Astrocyte (in vitro differentiated cells and primary cell): ENCODE results near the gene CTAGE1. TPM values are rescaled to one million over a fixed set of nuclear protein-coding genes. Genes with fewer than 3 reads are reported as not detected.
A peak's percentile ranks its signal among the peaks of the same experiment; 100 is the strongest.

Source experiments
- DNase-seq: peaks from one replicate; pipeline ENCODE4 v3.0.0-alpha.2; 2010; ENCODE audit warnings: low read depth
- FAIRE-seq: peaks from 2 replicates; lab custom pipeline; 2011; peaks lifted over from hg19 to GRCh38; lab: Jason Lieb, UNC
- H2AFZ ChIP-seq: 2 replicates; pipeline ENCODE4 v1.6.0; 2012; ENCODE audit warnings: low read depth, low read length, inconsistent platforms
- H3K27ac ChIP-seq: 2 replicates; pipeline ENCODE4 v1.5.1; 2011; ENCODE audit warnings: low read depth, low read length, inconsistent platforms
- H3K27me3 ChIP-seq: 2 replicates; pipeline ENCODE4 v1.6.0; 2011; ENCODE audit warnings: low read length, inconsistent platforms; ENCODE audit not compliant: insufficient read depth
- H3K36me3 ChIP-seq: 2 replicates; pipeline ENCODE4 v1.5.1; 2011; ENCODE audit warnings: low read length, inconsistent platforms; ENCODE audit not compliant: insufficient read depth
- H3K4me1 ChIP-seq: 2 replicates; pipeline ENCODE4 v1.5.1; 2011; ENCODE audit warnings: low read length, inconsistent platforms; ENCODE audit not compliant: insufficient read depth
- H3K4me2 ChIP-seq: 2 replicates; pipeline ENCODE4 v1.6.0; 2012; ENCODE audit warnings: low read length, inconsistent platforms
- H3K4me3 ChIP-seq: 2 replicates; pipeline ENCODE4 v1.5.1; 2011; ENCODE audit warnings: low read depth, mild to moderate bottlenecking, low read length, inconsistent platforms; ENCODE audit not compliant: insufficient read depth
- H3K79me2 ChIP-seq: 2 replicates; pipeline ENCODE4 v1.6.0; 2012; ENCODE audit warnings: mild to moderate bottlenecking, low read length, inconsistent platforms; ENCODE audit not compliant: insufficient read depth
- H3K9ac ChIP-seq: 2 replicates; pipeline ENCODE4 v1.6.0; 2012; ENCODE audit warnings: mild to moderate bottlenecking, low read length, inconsistent platforms
- H3K9me3 ChIP-seq: 2 replicates; pipeline ENCODE4 v1.5.1; 2012; ENCODE audit warnings: low read depth, mild to moderate bottlenecking, low read length, inconsistent platforms; ENCODE audit not compliant: insufficient read depth
- H4K20me1 ChIP-seq: 2 replicates; pipeline ENCODE4 v1.6.0; 2012; ENCODE audit warnings: low read length, inconsistent platforms; ENCODE audit not compliant: insufficient read depth
- H3K27ac Mint-ChIP-seq: one replicate; pipeline ENCODE4 v1.8.0; 2021; ENCODE audit warnings: mild to moderate bottlenecking, mixed read lengths; ENCODE audit not compliant: unreplicated experiment
- H3K27me3 Mint-ChIP-seq: one replicate; pipeline ENCODE4 v1.8.0; 2021; ENCODE audit warnings: low read depth, mixed read lengths; ENCODE audit not compliant: unreplicated experiment
- H3K36me3 Mint-ChIP-seq: one replicate; pipeline ENCODE4 v1.8.0; 2021; ENCODE audit warnings: low read depth, mixed read lengths; ENCODE audit not compliant: unreplicated experiment
- H3K4me1 Mint-ChIP-seq: one replicate; pipeline ENCODE4 v1.8.0; 2021; ENCODE audit warnings: low read depth, mixed read lengths; ENCODE audit not compliant: unreplicated experiment
- H3K4me3 Mint-ChIP-seq: one replicate; pipeline ENCODE4 v1.8.0; 2021; ENCODE audit warnings: mild to moderate bottlenecking, moderate library complexity, mixed read lengths; ENCODE audit not compliant: unreplicated experiment
- H3K9me3 Mint-ChIP-seq: one replicate; pipeline ENCODE4 v1.8.0; 2021; ENCODE audit warnings: mild to moderate bottlenecking, mixed read lengths; ENCODE audit not compliant: unreplicated experiment
- CTCF ChIP-seq: IDR thresholded peaks from 2 replicates; pipeline ENCODE4 v1.5.1; 2011; ENCODE audit warnings: low read depth, mild to moderate bottlenecking, inconsistent platforms, low read length, moderate library complexity; ENCODE audit not compliant: insufficient read depth
- EZH2 ChIP-seq: IDR thresholded peaks from 2 replicates; pipeline ENCODE4 v1.6.1; 2012; ENCODE audit warnings: mild to moderate bottlenecking, low read length, inconsistent platforms; ENCODE audit not compliant: insufficient read depth
- total RNA-seq: library from RNA; stranded (reverse); gene quantifications from 2 replicates; pipeline ENCODE4 v1.2.1, GENCODE V29; 2021

The CTAGE1 gene
- total RNA-seq, 1 donor from 2014 or later: 0.30 TPM

DNA sequence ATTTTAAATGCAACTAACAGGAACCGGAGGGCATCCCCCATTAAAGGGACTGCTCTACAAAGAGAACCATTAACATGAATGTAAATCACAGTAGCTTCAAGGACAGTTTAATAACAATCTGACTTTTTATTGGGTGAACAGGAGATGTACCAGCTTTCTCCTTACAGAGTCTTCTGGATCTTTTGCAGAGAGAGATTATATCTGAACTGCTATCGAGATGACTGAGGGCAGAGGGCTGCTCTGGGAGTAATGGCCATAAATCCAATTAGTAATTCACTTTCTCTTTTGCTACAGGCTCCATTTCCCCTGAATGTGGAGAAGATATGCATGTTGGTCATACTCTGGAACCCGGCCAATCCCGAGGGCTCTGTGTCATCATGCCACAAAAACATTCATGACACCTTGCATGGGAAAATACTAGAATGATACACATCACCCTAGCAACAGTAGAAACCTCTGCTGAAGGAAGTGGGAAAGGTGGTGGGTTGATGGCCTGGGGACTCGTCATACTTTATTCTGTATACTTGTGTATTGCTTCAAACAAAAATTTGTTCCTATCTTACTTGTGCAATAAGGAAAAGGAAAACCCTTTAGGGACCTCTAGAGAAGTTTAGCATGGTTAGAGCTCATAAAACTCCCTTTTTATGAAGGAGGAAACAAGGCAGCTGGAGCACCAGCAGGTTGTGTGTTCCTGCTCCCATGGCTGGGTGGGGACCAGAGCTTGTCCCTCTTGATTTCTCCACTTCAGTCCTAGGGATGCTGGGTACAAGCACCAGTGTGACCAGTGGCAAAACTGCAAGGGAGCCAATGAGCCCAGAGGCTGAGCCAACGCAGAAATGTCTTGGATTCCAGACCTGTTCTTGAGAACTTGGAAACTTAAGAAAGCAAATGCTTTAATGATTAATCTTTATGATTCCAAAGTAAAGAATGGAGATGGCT is 26.0 kb downstream of the CTAGE1 start:
- Histone ChIP-seq H3K4me1 (peaks cover 11% of the 10 kb centered on the region), H3K79me2 (no peaks in the 10 kb centered on the region), H3K36me3 (no peaks in the 10 kb centered on the region), H3K4me2 (peak overlapping the region; percentile 45), H3K9me3 (no peaks in the 10 kb centered on the region), H3K27me3 (no peaks in the 10 kb centered on the region), H3K4me3 (peak overlapping the region; percentile 18), H2AFZ (no peak overlapping the region), H4K20me1 (no peaks in the 10 kb centered on the region), H3K9ac (peak overlapping the region; percentile 44), H3K27ac (peak overlapping the region; percentile 63)
- peaks cover 4% of the 10 kb centered on the region for H3K4me1 Mint-ChIP-seq
- H3K27ac Mint-ChIP-seq: peak overlapping the region; percentile 43
- DNase-seq: peak; percentile 92
- FAIRE-seq: peak; percentile 56
- H3K27me3 Mint-ChIP-seq: no peaks in the 10 kb centered on the region
- TF ChIP-seq EZH2 (no peak), CTCF (no peak)
- H3K9me3 Mint-ChIP-seq: peaks cover 11% of the 10 kb centered on the region
- H3K4me3 Mint-ChIP-seq: no peak overlapping the region
- no peaks in the 10 kb centered on the region for H3K36me3 Mint-ChIP-seq

GRCh38 chr18:22387787-22388186 is 29.9 kb downstream of the CTAGE1 start:
- Mint-ChIP-seq H3K4me3 (no peak overlapping the region), H3K27ac (no peak overlapping the region), H3K27me3 (no peaks in the 10 kb centered on the region), H3K4me1 (peaks cover 4% of the 10 kb centered on the region), H3K9me3 (peaks cover 11% of the 10 kb centered on the region), H3K36me3 (no peaks in the 10 kb centered on the region)
- no peak overlapping the region for H2AFZ ChIP-seq
- H3K4me1 ChIP-seq: peaks cover 18% of the 10 kb centered on the region
- no peak for DNase-seq
- TF ChIP-seq EZH2 (no peak), CTCF (no peak)
- no peak overlapping the region for H3K4me3 ChIP-seq
- no peaks in the 10 kb centered on the region for H3K27me3 ChIP-seq
- FAIRE-seq: no peak
- H4K20me1 ChIP-seq: no peaks in the 10 kb centered on the region
- no peak overlapping the region for H3K27ac ChIP-seq
- H3K79me2 ChIP-seq: no peaks in the 10 kb centered on the region
- no peaks in the 10 kb centered on the region for H3K9me3 ChIP-seq
- H3K4me2 ChIP-seq: no peak overlapping the region
- no peaks in the 10 kb centered on the region for H3K36me3 ChIP-seq
- H3K9ac ChIP-seq: no peak overlapping the region

DNA sequence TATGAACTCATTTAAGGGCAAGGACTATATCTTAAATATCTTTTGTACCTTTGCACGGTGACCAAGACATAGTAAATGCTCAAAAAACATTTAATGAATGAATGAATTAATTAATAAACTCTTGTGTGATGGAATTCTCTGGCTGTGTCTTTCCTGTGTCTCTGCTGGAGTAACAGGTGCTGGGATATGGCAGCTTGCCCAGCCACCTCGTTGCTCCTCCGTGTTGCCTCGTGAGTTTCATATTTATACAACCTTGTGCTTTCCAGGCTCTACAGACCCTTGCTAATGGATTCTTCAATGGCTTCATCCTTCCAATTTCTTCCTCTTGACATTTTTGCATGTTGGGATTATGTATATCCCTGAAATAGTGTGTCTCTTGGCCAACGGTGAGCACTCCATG is 30.4 kb downstream of the CTAGE1 start:
- H3K4me1 ChIP-seq: peaks cover 18% of the 10 kb centered on the region
- no peaks in the 10 kb centered on the region for H3K27me3 ChIP-seq
- Mint-ChIP-seq H3K4me3 (no peak overlapping the region), H3K27me3 (no peaks in the 10 kb centered on the region), H3K4me1 (peaks cover 4% of the 10 kb centered on the region), H3K9me3 (peaks cover 11% of the 10 kb centered on the region), H3K27ac (no peak overlapping the region), H3K36me3 (no peaks in the 10 kb centered on the region)
- no peaks in the 10 kb centered on the region for H3K79me2 ChIP-seq
- TF ChIP-seq CTCF: no peak
- TF ChIP-seq EZH2: no peak
- H4K20me1 ChIP-seq: no peaks in the 10 kb centered on the region
- no peak overlapping the region for H2AFZ ChIP-seq
- FAIRE-seq: no peak
- no peak overlapping the region for H3K4me2 ChIP-seq
- no peak for DNase-seq
- no peak overlapping the region for H3K27ac ChIP-seq
- no peaks in the 10 kb centered on the region for H3K36me3 ChIP-seq
- no peaks in the 10 kb centered on the region for H3K9me3 ChIP-seq
- no peak overlapping the region for H3K9ac ChIP-seq
- no peak overlapping the region for H3K4me3 ChIP-seq
